GM21390 (cell line): Measurements from ENCODE around the gene DNAJC4.
A peak's percentile ranks its signal among the peaks of the same experiment; 100 is the strongest.

ENCODE experiments used
- ATAC-seq: cut with Tn5 transposase; IDR thresholded peaks from one replicate; pipeline ENCODE4 v1.9.1; 2021; ENCODE audit not compliant: unreplicated experiment

The DNAJC4 gene

DNA sequence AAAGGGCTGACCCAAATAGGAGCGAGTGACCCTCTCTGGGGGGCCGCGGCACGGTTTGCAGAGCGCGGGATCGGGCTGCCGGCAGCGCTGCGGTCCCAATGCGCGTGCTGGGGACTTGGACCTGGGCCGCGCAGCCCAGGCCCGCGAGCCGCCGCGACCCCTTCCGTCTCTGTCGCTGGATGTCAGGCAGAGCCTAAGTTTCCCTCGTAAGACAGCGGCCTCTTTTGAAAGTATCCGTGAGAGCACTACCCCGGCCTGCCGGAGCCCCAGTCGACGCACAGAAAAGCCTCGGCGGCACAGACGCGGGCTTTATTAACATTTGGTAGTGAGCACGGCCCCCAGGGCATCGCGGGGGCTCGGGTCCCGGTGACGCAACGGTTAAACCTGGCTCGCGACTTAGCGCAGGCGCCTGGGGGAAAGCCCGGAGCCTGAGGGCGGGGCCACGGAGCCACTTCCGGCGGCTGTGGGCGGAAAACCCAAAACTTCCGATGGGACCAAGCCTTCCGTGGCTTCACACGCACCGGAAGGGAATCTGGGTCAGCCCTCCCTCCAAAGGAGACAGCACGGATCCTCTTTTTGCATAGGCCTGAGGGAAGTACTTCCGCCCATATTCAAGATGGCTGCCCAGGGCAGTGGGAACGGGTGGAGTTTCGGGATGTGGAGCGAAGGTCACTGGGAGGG, 39.3 kb downstream of the DNAJC4 start:
- peak; percentile 63 for ATAC-seq

DNA sequence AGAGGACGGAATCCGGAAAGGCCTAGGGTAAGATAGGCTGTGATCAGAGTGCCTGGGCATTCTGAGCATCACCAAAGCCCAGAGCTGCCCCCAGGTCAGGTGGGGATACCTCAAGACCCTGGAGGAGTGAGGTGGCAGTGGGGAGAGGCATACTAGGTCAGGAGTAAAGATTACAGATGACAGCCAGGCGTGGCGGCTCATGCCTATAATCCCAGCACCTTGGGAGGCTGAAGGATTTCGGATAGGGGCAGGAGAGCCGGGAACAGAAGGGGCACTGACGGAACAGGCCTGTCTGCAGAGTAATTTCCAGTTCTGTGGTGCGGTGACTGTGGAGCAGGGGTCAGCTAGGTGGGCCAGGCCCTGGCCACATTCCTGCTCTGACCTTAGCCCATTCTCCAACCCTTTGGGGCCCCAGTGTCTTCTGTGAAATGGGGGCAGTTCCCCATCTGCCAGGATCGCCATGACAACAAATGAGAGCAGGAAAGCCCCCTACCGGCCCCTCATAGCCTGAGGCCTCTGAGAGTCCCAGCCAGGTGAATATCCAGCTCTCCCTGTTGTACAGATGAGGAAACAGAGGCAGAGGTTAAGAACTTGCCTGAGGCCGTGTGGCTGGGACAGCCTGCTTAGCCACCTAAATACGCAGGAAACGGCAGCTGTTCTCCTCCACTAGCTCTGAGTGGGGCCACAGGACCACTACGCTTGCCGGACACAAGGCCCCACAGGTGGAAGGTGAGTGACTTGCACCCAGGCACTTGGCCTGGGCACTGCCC, 44.9 kb downstream of the DNAJC4 start:
- no peak for ATAC-seq

DNA sequence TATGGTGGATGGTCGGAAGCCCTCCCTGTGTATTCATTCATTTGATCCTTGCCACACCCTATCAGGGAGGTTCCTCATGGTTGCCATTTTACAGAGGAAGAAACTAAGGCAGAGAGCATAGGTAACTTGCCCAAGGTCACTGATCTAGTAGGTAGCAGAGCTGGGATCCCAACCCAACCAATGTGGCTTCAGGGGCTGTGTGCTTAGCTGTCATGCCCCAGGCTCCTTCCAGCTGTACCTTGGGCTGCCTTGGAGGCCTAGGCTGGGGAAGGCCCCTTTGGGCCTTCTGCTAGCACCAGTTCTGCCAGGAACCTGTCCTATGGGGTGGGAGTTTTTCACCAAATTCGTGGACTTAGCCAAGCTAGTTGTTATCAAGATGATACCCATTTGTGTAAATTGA, 45.5 kb downstream of the DNAJC4 start:
- ATAC-seq: no peak

DNA sequence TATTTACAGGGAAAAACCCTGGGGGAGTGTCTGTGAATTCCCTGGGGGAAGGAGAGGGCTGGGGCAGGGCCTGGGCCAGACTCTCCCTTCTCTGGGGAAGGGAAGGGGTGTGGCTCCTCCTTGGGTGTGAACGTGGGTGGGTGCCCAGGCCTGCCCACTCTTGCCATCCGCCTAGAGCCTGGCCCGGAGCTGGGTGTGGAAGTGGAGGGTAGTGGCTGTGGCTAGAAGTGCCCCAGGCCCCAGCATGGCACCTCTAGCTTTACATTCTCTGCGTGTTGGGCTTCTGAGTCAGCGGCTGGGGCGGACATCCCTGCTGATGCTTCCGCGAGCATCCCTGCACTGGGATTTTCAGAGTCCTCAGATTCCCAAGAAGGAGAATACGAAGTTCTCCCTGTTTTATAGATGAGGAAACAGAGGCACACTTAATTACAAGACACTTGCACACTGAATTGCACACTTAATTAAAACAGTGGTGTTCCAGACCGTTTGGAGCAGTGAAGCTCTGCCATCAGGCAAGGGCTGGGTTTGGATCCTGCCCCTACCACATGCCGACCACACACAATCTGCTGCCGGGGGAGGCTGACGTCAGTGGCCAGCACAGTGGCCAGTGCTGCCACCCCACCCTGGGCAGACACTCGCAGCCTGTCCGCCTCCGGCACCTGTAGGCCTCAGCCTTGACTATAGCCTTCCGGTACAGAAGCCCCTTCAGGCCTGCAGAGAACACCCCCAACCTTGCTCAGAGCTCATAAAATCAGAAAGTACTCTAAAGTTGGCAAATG, 46.5 kb downstream of the DNAJC4 start:
- no peak for ATAC-seq

DNA sequence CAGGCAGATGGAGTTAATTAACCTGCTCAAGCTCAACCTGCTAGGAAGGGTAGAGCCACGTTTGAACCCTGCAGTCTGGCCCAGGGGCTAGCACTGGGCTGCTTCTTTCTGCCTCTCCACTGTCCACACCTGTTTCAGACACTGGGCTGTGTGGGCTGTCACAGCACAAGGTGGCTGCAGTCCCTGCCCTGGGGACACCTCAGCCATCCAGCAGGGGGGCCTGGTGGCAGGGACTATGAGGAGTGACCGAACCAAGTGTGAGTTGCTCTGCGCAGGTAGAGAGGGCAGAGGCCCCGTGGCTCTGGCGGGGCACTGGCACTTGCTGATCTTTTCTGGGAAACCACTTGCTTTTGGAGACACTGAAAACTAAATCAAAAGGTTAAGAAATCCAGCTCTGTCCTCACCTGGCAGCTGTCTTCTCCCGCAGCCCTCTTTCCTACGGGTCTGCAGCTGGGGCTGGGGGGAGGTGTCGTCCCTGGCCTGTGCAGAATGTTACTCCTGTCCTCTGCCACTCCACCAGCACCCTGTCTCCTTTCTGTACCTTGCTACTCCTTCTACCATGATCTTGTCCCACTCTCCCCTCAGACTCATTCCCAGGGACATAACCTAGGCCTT, 48.3 kb downstream of the DNAJC4 start:
- no peak for ATAC-seq

DNA sequence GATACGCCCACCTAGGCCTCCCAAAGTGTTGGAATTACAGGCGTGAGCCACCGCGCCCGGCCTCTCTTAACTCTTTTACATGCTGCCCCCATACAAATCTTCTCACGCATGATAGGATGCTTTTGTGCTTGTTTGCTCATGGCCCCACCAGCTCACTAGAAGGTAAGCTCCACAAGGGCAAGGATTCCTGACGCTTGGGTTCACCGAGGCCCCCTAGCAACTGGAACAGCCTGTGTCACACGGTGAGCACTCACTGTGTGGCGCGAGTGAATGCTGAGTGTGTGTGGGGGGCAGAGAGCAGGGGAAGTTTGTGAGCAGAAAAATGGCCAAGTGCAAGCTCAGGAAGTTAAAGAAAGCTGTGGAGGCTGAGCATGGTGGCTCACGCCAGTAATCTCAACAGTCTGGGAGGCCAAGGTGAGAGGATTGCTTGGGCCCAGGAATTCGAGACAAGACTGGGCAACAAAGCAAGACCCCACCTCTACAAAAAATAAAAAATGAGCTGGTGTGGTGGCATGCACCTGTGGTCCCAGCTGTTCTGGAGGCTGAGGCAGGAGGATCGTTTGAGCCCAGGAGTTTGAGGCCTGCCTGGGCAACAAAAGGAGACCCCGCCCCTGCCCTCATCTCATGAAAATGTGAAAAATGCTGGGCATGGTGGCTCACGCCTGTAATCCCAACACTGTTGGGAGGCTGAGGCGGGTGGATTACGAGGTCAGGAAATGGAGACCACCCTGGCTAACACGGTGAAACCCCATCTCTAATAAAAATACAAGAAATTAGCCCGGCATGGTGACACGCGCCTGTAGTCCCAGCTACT, 51.8 kb downstream of the DNAJC4 start:
- no peak for ATAC-seq

DNA sequence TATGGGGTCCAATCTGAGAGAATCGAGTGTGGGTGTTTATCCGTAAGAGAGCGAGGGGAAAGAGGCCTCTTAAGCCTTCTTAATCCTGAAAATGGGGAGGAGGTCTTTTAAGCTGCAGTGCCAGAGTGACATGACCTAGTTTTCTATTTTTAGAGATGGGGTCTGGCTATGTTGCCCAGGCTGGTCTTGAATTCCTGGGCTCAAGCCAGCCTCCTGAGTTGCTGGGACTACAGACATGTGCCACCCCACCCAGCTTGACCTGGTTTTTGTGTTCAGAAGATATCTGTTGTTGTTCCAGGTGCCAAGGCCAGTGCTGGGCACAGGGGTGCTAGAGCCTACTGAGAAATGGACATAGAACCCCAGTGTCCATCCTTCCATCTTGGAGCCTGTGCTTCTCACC, 52.7 kb downstream of the DNAJC4 start:
- ATAC-seq: no peak
